Panc1 (cell line): ENCODE measurements around the gene SMYD4. TPM values are rescaled to one million over a fixed set of nuclear protein-coding genes. Genes with fewer than 3 reads are reported as not detected.

Source experiments
- ATAC-seq: fragments of 200-7000 bp; cut with Tn5 transposase; 2 replicates; pipeline ENCODE4 v1.9.1; 2020; ENCODE audit warnings: mild to moderate bottlenecking, moderate library complexity
- BruUV-seq: library from RNA; stranded (reverse); fragments of 400-500 nt; replicated peaks from 2 replicates; lab custom pipeline; 2021; lab: Mats Ljungman, UMichigan
- CTCF ChIA-PET: fragments of 300-600 bp; sonication (Branson Sonifier 250); formaldehyde crosslinking; loops from one replicate; lab custom pipeline; 2022; ENCODE audit warnings: antibody characterized with exemption; lab: Charles Lee
- POLR2A ChIA-PET: fragments of 300-600 bp; sonication (Branson Sonifier 250); formaldehyde crosslinking; loops from one replicate; lab custom pipeline; 2022; ENCODE audit warnings: antibody characterized with exemption; lab: Charles Lee
- DNase-seq: peaks from one replicate; pipeline ENCODE4 v3.0.0-alpha.2; 2010; ENCODE audit warnings: low read depth, low spot score
- H3K27ac ChIP-seq: 2 replicates; pipeline ENCODE4 v1.5.1; 2011; ENCODE audit warnings: mild to moderate bottlenecking, low read length, inconsistent platforms
- H3K27me3 ChIP-seq: fragments of 200-500 bp; sonication (Bioruptor generic); 2 replicates; pipeline ENCODE4 v1.6.0; 2014; ENCODE audit warnings: low read length, inconsistent platforms; ENCODE audit not compliant: control insufficient read depth, insufficient read depth
- H3K36me3 ChIP-seq: fragments of 200-500 bp; sonication (Bioruptor generic); 2 replicates; pipeline ENCODE4 v1.5.1; 2014; ENCODE audit warnings: inconsistent platforms, mild to moderate bottlenecking, low read length, moderate library complexity; ENCODE audit not compliant: control insufficient read depth, insufficient read depth
- H3K4me1 ChIP-seq: 2 replicates; pipeline ENCODE4 v1.5.1; 2011; ENCODE audit warnings: inconsistent platforms, mild to moderate bottlenecking, low read length, moderate library complexity; ENCODE audit not compliant: control insufficient read depth, insufficient read depth
- H3K4me3 ChIP-seq, 2 experiments: 2 replicates each; pipeline ENCODE4 v1.5.1; 2011 to 2012; ENCODE audit warnings: low read depth in 2 of 2, low read length in 2 of 2, mild to moderate bottlenecking in 2 of 2, inconsistent platforms in 1 of 2, moderate library complexity in 1 of 2
- H3K9me3 ChIP-seq: fragments of 200-500 bp; sonication (Bioruptor generic); 2 replicates; pipeline ENCODE4 v1.5.1; 2014; ENCODE audit warnings: low read depth, mild to moderate bottlenecking, inconsistent platforms, low read length, moderate library complexity; ENCODE audit not compliant: control insufficient read depth, insufficient read depth
- POLR2AphosphoS5 ChIP-seq: IDR thresholded peaks from 2 replicates; pipeline ENCODE4 v1.6.1; 2012; ENCODE audit warnings: mild to moderate bottlenecking, low read depth, low read length, moderate library complexity
- SIN3A ChIP-seq: IDR thresholded peaks from 2 replicates; pipeline ENCODE4 v1.6.1; 2012; ENCODE audit warnings: low read depth, mild to moderate bottlenecking, low read length, moderate library complexity, borderline replicate concordance; ENCODE audit not compliant: insufficient read depth
- TCF7L2 ChIP-seq: IDR thresholded peaks from 2 replicates; pipeline ENCODE4 v1.6.1; 2011; ENCODE audit warnings: mild to moderate bottlenecking, low read depth, low read length, inconsistent platforms
- in situ Hi-C: cut with HindIII; loops from 2 replicates; pipeline ENCODE4 v1.10.0; 2016; ENCODE audit warnings: low sequenced_read_pairs, low pct_unique_long_range_greater_than_20kb
- intact Hi-C: fragments of 100-400 bp; cut with micrococcal nuclease; formaldehyde crosslinking; loops from one replicate; pipeline ENCODE4 v1.10.0; 2022; ENCODE audit not compliant: unreplicated experiment
- total RNA-seq: library from RNA; stranded (reverse); gene quantifications from one replicate; pipeline ENCODE4 v1.2.1, GENCODE V29; 2021; ENCODE audit not compliant: unreplicated experiment
- TF ChIP-seq, protein P1 (sequence below): fragments of 450-650 bp; IDR thresholded peaks from 2 replicates; pipeline ENCODE4 v1.5.1; 2017; ENCODE audit warnings: mild to moderate bottlenecking
- TF ChIP-seq, protein P2 (sequence below), 2 experiments: IDR thresholded peaks; 2 replicates each; pipeline ENCODE4 v1.6.1; 2011 to 2012; ENCODE audit warnings: low read depth in 2 of 2, control low read depth in 1 of 2, low read length in 1 of 2, mild to moderate bottlenecking in 1 of 2, moderate library complexity in 1 of 2; ENCODE audit not compliant: insufficient read depth in 1 of 2

The SMYD4 gene
- total RNA-seq, 1 experiment from 2014 or later: 17.1 TPM

DNA sequence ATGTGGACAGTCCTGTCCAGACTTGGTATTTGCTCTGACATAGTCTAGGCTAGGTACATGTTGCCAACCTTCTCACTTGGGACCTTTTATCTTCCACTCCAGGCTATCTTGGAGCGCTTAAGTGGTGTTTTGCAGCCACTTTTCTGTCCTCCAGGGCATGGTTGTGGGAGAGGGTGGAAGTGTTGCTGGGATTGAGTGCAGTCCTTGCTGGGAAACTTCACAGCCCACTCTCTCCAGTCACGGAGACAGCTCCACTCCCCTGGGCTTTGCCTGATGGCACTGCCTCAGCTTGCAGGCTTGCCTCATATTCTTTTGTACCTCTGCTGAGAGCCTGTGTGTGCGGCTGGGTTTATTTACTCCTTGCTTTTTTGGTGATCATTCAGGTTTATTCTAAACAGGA lies 17.5 kb upstream of the SMYD4 start:
- DNase-seq: no peak
- TF ChIP-seq, protein P1, sequence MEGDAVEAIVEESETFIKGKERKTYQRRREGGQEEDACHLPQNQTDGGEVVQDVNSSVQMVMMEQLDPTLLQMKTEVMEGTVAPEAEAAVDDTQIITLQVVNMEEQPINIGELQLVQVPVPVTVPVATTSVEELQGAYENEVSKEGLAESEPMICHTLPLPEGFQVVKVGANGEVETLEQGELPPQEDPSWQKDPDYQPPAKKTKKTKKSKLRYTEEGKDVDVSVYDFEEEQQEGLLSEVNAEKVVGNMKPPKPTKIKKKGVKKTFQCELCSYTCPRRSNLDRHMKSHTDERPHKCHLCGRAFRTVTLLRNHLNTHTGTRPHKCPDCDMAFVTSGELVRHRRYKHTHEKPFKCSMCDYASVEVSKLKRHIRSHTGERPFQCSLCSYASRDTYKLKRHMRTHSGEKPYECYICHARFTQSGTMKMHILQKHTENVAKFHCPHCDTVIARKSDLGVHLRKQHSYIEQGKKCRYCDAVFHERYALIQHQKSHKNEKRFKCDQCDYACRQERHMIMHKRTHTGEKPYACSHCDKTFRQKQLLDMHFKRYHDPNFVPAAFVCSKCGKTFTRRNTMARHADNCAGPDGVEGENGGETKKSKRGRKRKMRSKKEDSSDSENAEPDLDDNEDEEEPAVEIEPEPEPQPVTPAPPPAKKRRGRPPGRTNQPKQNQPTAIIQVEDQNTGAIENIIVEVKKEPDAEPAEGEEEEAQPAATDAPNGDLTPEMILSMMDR: no peak
- no peak for TF ChIP-seq TCF7L2
- TF ChIP-seq, protein P2, sequence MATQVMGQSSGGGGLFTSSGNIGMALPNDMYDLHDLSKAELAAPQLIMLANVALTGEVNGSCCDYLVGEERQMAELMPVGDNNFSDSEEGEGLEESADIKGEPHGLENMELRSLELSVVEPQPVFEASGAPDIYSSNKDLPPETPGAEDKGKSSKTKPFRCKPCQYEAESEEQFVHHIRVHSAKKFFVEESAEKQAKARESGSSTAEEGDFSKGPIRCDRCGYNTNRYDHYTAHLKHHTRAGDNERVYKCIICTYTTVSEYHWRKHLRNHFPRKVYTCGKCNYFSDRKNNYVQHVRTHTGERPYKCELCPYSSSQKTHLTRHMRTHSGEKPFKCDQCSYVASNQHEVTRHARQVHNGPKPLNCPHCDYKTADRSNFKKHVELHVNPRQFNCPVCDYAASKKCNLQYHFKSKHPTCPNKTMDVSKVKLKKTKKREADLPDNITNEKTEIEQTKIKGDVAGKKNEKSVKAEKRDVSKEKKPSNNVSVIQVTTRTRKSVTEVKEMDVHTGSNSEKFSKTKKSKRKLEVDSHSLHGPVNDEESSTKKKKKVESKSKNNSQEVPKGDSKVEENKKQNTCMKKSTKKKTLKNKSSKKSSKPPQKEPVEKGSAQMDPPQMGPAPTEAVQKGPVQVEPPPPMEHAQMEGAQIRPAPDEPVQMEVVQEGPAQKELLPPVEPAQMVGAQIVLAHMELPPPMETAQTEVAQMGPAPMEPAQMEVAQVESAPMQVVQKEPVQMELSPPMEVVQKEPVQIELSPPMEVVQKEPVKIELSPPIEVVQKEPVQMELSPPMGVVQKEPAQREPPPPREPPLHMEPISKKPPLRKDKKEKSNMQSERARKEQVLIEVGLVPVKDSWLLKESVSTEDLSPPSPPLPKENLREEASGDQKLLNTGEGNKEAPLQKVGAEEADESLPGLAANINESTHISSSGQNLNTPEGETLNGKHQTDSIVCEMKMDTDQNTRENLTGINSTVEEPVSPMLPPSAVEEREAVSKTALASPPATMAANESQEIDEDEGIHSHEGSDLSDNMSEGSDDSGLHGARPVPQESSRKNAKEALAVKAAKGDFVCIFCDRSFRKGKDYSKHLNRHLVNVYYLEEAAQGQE (IDR thresholded peaks at IDR 0.05; ENCODE audit: insufficient read depth in 1 of 2, low read depth in 2 of 2, low read length in 1 of 2): no peak
- TF ChIP-seq SIN3A: no peak
- no peak for TF ChIP-seq POLR2AphosphoS5
- BruUV-seq: no TSS peak
- no peak overlapping the region for H3K27ac ChIP-seq
- no peak overlapping the region for H3K4me3 ChIP-seq
- no peaks in the 10 kb centered on the region for H3K9me3 ChIP-seq
- in situ Hi-C loops: no loop called here
- ChIA-PET POLR2A (no interaction called here), CTCF (no interaction called here)
- ATAC-seq: no peak
- H3K27me3 ChIP-seq: no peaks in the 10 kb centered on the region
- H3K36me3 ChIP-seq: peaks cover 12% of the 10 kb centered on the region; the same call in 1 of the 2 replicates
- intact Hi-C loops: no loop called here
- no peaks in the 10 kb centered on the region for H3K4me1 ChIP-seq

DNA sequence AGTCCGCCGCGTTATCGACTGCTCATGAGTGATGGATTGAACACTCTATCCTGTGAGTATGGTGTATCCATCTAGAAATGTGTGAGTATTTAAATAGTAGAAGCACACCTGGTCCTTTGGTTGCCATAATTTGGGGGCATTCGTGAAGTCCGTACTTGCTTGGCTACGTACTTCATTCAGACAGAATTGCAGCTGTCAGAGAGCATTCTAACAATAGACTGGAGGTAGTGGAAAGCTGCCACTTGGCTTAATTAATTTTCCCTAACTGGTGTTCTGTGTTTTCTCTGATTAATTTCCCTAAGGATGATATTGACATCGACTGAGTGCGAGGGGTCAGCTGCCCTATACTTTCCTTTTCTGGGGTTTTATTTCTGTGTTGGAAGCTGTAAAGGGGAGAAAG lies 14.2 kb upstream of the SMYD4 start:
- Histone ChIP-seq H3K4me1 (no peaks in the 10 kb centered on the region), H3K27ac (no peak overlapping the region), H3K4me3 (no peak overlapping the region), H3K27me3 (no peaks in the 10 kb centered on the region), H3K36me3 (peaks cover 12% of the 10 kb centered on the region; the same call in 1 of the 2 replicates), H3K9me3 (no peaks in the 10 kb centered on the region)
- in situ Hi-C loops (no loop called here), intact Hi-C loops (no loop called here)
- BruUV-seq: no TSS peak
- TF ChIP-seq, protein P2 (IDR thresholded peaks at IDR 0.05; ENCODE audit: insufficient read depth in 1 of 2, low read depth in 2 of 2, low read length in 1 of 2): no peak
- TF ChIP-seq TCF7L2: no peak
- TF ChIP-seq POLR2AphosphoS5: no peak
- TF ChIP-seq SIN3A: no peak
- TF ChIP-seq, protein P1: no peak
- no peak for ATAC-seq
- no peak for DNase-seq
- ChIA-PET CTCF (no interaction called here), POLR2A (no interaction called here)
